Stimulated activated CD8-positive, alpha-beta memory T cell treated with anti-CD3 and anti-CD28 coated beads, Interleukin-7, amount 100 ng/mL, for 48 hours (primary cell): ENCODE data around the gene PPP2R2D.
"Not testable (repeated sequence)": the region's sequence is repeated elsewhere in the genome, so short reads cannot be mapped to it uniquely, and the experiment has no call there.

ENCODE experiments used
- DNase-seq, 2 donors: peaks; one replicate each; pipeline ENCODE4 v3.0.0-alpha.2; 2020; ENCODE audit warnings: low read depth in 1 of 2; ENCODE audit errors: extremely low read depth in 1 of 2

The PPP2R2D gene

GRCh38 chr10:131946321-131946751, 45.5 kb downstream of the PPP2R2D start:
- DNase-seq = no peak

- no peak for DNase-seq
Measured at GRCh38 chr10:131946880-131947279, 46.1 kb downstream of the PPP2R2D start.

GRCh38 chr10:131947631-131948347, 47.0 kb downstream of the PPP2R2D start:
- DNase-seq = no peak

GRCh38 chr10:131948501-131948900, 47.7 kb downstream of the PPP2R2D start:
- no peak for DNase-seq

- DNase-seq = no peak
Measured at GRCh38 chr10:131949041-131949862, 48.4 kb downstream of the PPP2R2D start.

- not testable (repeated sequence) for DNase-seq
Measured at GRCh38 chr10:131949908-131950307, 49.1 kb downstream of the PPP2R2D start.

GRCh38 chr10:131954356-131954965, 53.7 kb downstream of the PPP2R2D start:
- no peak for DNase-seq

- no peak for DNase-seq
Measured at GRCh38 chr10:131955591-131956340, 55.0 kb downstream of the PPP2R2D start.

GRCh38 chr10:131959841-131960240, 59.0 kb downstream of the PPP2R2D start:
- DNase-seq = no peak

- no peak for DNase-seq
Measured at GRCh38 chr10:131960631-131961046, 59.8 kb downstream of the PPP2R2D start.

- no peak for DNase-seq
Measured at GRCh38 chr10:131961047-131961776, 60.4 kb downstream of the PPP2R2D start.

GRCh38 chr10:131961777-131962662, 61.2 kb downstream of the PPP2R2D start:
- no peak for DNase-seq

- DNase-seq = no peak
Measured at GRCh38 chr10:131963350-131963749, 62.5 kb downstream of the PPP2R2D start.

GRCh38 chr10:131963811-131964210, 63.0 kb downstream of the PPP2R2D start:
- DNase-seq = no peak

GRCh38 chr10:131964298-131964697, 63.5 kb downstream of the PPP2R2D start:
- DNase-seq = no peak

- DNase-seq = no peak
Measured at GRCh38 chr10:131968949-131969348, 68.1 kb downstream of the PPP2R2D start.

GRCh38 chr10:131970946-131971345, 70.1 kb downstream of the PPP2R2D start:
- no peak for DNase-seq

GRCh38 chr10:131971591-131971990, 70.8 kb downstream of the PPP2R2D start:
- no peak for DNase-seq

- no peak for DNase-seq
Measured at GRCh38 chr10:131972474-131973071, 71.8 kb downstream of the PPP2R2D start.
